Stimulated activated CD4-positive, alpha-beta T cell treated with anti-CD3 and anti-CD28 coated beads, Interleukin-15, amount 100 ng/mL, for 48 hours (primary cell): ENCODE results near the gene GHRH.

Experiments used
- DNase-seq, 2 donors: peaks; one replicate each; pipeline ENCODE4 v3.0.0-alpha.2; 2020; ENCODE audit warnings: low read depth in 2 of 2

GHRH gene, protein sequence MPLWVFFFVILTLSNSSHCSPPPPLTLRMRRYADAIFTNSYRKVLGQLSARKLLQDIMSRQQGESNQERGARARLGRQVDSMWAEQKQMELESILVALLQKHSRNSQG

DNA sequence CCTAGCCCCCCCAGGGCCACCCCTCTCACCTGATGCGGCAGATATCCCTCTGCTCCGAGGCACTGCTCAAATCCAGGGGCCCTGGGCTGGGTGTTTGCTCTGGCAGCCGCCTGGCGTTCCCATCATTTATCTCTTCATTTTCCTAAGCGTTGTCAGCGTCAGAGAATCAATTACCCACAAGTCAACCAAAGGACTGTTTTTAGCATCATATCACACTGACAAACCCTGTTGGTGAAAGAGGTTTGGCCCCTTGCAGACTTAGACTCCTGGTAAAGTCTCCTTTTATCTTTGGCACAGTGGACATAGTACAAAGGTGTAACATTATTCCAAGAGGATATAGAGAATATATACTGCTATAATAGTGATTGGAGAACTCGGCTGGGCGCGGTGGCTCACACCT, at the start of gene GHRH:
GHRH (minus strand) TSS at position 101 of the 400 bp plus-strand sequence. CDS start 4,925 bp downstream, outside the sequence.
- no peak for DNase-seq

DNA sequence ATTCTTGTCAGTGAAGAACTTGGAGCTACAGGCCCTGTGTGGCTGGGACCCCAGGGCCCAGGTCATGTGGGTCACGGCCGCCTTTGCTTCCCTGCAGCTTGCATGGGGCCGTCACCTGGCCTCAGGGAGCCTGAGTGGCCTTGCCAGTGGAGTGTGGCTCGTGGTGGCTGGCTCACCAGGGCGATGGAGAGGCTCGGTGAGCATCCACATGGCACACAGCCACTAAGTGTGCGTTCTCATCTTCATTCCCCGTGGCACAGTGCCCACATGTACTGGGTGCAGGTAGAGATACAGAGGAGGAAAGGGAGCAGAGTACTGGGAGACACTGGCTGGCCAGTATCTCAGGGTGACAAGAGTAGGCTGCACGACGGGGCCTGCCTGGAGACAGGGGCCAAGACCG, 49.3 kb upstream of the GHRH start:
- no peak for DNase-seq

DNA sequence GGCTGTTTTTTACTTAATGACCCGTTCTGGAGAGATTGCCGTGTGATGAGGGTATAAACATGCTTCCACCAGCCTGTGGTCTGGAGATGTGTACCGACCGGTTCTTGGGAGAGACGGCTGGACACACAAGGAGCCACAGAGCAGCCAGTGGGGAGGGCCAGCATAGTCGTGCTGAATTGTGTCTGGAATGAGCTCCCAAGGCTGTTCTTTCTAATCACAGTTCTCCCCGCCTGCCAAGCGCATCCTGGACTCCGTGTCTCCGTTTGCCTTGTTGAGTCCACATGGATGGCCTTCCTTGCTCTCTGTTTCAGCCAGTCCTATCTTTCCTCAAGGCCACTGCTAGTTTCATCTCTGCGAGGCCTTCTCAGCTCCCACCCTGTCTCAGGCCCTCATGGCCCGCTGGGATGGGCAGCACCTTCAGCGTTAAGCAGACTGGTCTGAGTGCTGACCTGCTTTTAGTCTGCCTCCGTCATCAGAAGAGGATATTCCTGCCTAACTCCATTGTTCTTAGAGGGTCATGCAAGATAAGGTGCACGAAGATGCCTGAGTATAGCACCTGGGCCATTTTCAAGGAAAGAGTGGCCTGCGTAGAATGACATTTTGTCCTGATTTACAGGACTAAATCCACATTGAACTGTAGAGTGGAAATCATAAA, 48.4 kb upstream of the GHRH start:
- DNase-seq = no peak

DNA sequence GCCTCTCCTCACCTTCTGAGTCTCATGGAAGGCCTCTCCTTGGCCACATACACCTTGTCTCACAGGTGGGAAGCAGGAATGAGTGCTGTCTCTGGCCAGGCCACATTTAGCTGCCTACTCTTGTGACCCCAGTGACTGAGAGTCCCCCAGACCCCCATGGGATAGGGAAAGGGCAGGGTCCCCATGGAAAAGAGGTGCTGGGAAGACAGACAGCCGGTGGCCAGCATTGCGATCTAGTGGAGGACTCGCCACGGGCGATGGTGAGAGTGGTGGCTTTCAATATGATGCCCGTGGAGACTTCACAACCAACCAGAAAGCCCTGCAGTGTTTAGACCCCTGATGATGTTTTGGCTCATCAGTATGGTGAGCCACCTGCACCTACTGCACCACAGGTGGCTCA, 47.7 kb upstream of the GHRH start:
- DNase-seq = no peak

DNA sequence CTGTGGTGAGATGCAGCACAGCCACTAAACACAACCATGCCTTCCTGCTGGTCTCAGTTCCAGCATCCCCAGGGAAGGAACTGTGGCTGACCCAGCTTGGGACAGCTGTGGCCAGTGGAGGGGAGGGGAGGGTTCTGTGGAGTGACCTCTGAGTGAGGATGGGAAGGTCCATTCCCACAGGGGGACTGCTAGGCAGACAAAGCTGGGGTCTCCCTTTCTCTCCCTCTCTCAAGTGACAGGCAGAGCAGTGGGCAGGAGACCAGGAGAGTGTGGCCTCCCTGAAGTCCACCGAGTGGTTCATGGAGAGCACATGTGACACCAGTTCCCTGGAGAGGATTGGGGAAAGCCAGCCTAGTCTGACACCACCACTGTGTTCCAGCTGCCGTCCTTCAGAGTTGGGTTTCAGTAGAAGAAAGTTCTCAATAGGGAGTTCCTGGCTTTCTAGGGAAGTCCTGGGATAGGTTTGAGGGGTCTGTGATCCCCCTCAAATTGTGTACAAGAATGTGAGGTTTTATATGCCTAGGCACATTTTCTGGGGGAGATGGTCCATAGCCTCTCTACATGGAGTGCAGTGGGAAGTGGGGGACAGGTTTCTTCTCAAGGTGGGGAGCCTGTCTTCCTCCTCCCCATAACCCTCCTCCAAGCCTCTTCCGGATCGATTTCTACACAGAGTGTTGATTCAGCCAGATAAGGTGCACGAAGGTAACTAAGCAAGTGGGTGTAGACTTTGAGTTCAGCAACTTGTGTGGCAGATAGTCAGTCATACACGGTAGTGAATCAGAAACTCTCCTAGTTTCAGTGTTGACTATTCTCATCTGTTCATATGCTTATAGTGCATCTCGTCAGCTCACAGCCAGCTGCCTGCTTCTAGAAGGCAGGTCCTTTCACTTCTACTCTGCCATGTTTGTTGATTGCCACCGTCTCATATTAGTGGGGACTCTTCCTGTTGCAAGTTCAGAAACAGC, 46.8 kb upstream of the GHRH start:
- no peak for DNase-seq

DNA sequence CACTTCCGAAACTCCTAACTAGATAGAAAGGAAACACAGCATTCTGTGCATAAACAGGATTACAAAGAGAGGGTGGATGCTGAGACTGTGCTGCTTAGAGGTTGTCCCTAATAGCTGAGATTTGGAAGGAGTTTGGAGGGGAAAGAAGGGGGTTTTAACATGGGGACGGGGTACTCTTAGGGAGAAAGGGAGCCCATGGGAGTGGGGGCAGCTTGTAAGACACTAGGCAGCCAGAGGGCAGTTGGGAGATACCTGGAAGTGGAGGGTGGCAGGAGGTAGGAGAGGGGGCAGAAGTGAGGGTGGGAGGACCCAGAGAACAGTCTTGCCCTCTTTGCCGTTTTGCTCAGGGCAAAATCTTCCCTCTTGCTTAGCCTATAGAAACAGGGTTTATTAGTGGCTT, 44.2 kb upstream of the GHRH start:
- no peak for DNase-seq

DNA sequence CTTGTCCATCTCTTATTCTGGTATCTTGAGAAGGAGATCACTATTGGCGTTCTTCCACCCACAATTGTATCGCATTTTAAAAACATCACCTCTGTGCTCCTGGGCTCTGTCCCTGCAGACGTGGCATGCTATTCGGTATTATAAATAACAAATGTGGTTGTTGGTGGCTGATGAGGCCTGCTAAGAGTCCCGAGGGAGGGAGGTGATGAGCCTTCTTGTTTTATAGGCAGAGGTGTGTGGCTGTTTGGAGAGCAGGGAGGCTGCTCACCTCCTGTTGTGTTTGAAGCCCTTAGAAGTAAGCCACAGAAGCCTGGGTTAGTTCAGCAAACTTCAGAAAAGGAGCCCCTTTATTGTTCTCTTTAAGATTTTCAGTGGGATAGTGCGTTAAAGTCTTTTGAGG, 43.5 kb upstream of the GHRH start:
- no peak for DNase-seq

DNA sequence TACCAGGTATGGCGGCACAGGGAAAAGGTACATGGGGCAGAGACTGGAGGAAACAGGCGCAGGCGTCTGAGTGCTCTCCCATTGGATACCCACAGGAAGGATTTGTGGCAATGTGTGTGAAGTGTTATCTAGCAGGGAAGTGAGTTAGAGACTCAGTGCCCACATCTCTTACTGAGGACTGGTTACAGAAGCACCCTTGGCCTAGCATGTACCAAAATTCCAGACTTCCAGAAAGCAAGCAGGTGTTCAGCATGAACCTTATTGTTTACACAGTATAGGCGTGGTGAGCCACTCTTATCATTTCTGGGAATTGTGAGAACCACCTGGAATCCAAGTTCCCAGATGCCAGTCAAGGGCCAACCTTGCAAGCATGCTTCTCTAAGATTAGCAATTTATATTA, 42.0 kb upstream of the GHRH start:
- DNase-seq = no peak

DNA sequence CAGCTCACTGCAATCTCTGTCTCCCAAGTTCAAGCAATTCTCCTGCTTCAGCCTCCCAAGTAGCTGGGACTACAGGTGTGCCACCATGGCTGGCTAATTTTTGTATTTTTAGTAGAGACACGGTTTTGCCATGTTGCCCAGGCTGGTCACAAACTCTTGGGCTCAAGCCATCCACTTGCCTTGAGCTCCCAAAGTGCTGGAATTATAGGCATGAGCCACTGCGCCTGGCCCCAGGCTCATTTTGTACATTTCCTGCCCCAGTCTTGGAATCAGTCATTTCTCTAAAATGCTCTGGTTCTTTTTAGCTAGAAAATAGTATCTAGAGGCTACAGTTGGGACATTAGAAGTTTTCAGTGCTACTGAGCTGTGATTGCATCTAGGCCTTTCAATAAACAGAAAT, 41.4 kb upstream of the GHRH start:
- DNase-seq = no peak

DNA sequence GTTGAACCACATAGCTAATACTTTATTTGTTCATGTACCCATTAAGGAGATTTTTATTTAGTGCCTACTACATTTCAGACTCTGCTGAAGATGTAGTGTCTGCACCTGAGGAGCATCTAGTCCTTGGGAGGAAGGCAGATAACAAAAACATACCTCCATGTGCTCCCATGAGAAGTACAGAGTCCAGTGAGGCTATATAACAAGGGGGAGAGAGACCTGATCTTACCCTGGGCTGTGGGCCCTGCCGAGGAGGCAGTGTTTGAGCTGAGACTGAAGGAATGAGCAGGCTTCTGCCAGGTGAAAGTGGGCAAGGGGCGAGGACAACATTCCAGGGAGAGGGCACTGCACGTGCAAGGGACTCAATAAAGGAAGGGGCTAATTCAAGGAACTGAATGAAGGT, 39.9 kb upstream of the GHRH start:
- DNase-seq = no peak

DNA sequence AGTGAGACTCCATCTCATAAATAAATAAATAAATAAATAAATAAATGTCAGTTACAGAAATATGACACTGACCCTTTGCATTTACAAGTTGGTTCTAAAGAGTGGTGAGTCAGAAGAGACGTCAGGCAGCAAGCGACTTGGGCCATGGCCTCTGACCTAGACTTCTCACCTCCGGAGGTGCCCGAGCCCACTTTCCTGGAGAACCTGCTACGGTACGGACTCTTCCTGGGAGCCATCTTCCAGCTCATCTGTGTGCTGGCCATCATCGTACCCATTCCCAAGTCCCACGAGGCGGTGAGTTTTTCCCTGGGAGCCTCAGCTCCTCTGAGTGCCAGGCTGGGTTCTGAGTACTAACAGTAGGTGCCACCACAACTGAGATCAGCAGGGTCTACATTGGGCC, 39.5 kb upstream of the GHRH start:
- no peak for DNase-seq

DNA sequence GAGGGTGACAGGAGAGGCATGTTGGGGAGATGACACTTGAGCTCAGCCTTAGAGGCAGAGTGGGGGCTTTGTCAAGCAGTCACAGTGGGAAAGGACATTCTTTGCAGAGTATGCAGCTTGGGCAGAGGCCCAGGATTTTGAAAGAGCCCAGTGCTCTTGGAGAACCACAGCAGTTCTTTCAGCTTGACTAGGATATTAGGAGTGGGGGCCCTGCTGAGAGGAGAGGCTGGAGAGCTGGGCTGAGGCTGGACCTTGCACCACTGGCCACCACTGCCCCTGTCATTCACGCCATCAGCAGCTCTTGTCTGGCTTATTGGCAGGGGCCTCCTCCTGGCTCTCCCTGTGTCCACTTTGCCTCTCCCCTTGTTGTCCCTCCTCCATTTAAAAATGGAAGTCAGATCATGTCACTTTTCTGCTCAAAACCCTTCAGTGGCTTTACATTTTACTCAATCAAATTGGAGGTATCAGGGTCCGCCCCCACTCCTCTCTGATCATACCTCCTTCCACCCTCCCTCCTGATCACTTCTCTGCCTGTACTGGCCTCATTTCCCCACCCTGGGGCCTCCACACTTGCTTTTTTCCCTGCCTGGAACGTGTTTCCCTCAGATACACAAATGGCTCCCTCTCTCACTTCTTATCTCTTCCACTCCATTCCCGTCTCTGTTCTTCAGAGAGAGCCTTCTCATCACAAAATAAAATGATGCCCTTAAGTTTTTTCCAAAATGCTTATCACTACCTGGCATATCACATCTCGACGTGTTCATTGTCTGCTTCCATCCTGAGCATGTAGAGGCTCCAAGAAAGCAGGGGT, 38.3 kb upstream of the GHRH start:
- DNase-seq = no peak

DNA sequence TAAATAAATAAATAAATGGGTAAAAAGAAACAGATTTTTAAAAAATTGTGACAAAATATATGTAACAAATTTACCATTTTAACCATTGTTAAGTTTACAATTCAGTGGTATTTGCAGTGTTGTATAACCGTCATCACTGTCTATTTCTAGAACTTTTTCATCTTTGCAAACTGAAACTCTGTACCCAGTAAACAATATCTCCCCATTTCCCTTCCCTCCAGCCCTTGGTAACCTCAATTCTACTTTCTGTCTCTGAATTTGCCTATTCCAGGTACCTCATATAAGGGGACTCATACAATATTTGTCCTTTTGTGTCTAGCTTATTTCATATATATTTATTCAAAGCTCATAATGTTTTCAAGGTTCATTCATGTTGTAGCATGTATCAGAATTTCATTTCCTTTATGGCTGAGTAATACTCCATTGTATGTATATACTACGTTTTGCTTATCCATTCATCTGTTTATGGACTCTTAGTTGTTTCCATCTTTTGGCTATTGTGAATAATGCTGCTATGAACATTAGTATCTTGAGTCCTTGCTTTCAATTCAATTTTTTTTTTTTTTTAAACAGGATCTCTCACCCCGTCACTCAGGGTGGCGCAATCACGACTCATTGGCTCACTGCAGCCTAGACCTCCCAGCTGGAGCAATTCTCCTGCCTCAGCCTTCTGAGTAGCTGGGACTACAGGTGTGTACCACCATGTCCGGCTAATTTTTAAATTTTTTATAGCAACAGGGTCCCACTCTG, 36.8 kb upstream of the GHRH start:
- DNase-seq = no peak

DNA sequence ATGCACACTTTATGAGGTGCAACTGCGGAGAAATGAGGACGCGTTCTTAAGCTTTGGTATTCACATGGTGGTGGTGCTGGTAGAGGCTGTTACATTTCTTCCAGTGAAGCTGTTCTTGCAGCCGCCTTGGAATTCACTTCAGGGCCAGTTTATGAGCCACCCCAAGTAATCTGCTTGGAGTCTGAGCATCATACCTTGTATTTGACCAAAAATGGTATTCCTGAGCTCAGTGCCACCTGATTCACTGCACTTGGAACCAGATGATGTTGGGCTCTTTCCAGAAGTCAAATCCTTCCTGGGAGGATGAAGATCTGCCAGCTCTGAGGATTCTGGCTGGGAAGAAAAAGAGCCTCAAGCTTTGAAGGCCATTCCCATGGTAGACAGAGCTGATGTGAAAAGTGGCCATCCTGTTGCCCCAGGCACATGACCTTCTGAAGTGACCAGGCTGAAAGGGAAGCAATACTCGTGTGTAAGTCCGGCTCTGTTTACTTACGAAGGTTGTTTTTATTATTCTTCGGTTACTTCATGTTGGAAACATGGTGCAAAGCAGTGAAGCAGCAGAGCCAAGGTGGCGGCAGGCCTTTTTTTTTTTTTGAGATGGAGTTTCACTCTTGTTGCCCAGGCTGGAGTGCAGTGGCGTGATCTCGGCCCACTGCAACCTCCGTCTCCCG, 35.6 kb upstream of the GHRH start:
- no peak for DNase-seq

DNA sequence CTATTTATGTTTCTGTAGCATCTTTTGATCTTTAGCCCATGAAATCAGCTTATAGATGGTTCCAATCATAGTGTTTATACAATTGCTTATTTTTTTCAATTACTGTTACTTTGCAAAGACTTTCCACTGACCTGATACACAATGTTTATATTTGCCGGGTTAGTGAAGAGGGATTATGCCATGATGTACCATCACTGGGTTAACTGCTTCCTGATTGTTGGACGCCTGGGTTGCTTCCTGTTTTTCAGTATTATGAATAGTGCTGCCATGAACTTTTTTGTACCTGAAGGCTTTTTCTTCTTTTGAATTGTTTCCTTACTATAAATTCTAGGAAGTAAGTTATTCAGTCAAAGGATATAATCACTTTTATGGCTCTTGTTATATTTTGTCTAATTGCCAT, 34.8 kb upstream of the GHRH start:
- no peak for DNase-seq

DNA sequence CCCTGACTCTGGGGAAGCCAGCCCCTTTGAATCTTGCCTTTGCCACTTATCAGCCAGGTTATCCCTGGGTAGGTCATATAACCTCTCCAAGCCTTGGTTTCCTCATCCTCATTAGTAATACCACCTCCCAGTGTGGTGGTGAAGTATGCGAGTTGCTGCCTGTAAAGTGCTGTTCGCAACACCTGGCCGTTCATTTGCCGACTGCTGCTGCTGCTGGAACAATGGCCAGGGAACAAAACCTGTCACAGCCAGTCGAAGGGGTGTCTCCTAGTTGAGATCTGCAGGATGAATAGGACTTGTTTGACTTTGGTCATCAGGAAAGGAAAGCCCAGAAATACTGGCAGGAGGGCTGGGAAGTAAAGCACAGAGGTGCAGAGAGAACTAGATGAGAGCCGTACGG, 34.0 kb upstream of the GHRH start:
- no peak for DNase-seq

DNA sequence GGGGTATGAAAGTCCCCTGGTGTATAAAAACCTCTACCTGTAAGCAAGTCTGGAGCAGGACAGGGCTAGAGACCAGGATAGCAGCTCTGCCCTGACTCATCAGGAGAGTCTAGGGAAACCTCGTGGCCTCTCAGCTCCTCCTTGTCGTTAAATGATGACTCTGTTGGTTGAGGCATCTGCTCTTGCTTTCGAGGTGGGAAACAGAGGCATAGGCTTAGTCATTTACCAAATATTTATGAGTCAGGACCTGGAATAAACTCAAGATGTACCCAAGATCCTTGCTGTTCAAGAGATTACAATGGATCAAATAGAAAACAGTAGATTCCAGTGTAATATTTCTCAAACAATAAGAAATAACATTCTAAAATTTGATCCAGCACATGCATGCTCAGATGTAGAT, 33.4 kb upstream of the GHRH start:
- DNase-seq = no peak

DNA sequence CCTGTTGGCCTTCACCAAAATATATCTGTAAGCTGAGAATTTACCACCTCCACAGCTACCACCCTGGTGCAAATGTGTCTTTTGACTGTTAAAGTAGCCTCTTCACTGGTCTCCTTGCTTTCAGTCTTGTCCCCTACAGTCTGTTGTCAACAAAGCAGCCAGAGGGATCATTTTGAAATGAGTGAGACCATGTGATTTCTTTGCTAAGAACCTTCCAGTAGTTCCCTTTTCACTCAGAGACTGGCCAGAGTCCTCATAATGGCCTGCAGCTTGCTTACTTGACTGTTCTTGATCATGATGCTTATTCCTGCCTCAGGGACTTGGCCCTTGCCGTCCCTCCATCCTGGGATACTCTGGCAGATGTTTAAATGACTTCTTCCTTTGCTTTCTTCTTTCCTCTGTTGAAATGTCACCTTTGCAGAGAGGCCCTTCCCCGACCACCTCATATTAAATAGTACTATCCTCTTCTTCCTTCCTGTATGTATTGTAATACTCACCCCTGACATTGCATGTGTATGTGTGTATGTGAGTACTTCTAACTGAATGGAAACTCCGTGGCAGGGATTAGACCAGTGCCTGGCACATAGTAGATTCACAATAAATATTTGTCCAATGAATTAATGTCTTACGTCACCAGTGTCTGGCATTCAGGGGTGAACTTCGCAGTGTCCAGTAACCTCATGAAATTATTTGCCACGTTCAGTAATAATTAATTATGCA, 32.8 kb upstream of the GHRH start:
- DNase-seq = no peak

DNA sequence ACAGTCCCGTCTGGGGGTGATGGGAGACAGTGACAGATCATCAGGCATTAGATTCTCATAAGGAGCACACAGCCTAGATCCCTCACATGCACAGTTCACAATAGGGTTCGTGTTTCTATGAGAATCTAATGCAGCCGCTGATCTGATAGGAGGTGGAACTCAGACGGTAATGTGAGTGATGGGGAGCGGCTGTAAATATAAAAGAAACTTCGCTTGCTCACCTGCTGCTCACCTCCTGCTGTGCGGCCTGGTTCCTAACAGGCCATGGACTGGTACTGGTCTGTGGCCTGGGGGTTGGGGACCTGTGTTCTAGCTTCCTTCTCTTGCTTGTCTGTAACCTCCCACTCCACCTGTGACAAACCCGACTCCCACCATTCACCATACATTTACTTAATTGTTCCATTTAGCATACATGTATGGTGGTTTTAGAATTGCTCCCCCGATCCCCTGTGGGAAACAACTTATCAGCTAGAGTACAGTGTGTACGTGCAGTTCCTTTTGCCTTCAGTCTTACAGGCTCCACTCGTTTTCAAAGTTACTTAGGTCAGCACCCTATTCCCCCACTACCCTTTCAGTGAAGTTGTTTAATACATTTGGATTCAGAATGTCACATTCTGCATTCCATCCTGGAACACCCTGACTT, 31.8 kb upstream of the GHRH start:
- no peak for DNase-seq

DNA sequence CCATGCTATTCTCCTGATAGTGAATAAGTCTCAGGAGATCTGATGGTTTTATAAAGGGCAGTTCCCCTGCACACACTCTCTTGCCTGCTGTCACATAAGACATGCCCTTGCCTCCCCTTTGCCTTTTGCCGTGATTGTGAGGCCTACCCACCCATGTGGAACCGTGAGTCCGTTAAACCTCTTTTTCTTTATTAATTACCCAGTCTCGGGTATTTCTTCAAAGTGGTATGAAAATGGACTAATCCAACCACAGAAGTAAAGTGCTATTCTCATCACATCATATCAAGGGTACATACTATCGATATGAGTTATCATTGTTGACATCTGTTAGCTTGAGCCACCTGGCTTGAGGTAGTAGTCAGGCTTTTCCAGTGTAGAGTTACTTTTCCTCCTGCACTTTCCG, 30.1 kb upstream of the GHRH start:
- no peak for DNase-seq
